Measurements from ENCODE around the gene DUSP11. TPM values are rescaled to one million over a fixed set of nuclear protein-coding genes. Genes with fewer than 3 reads are reported as not detected.

The DUSP11 gene
- total and polyA plus RNA-seq, 9 of the 15 experiments (the other 6 are each of a cell fraction or from before 2014, with no cell fraction given) = 20.7 to 79.8 (median 29.3) TPM

- TF ChIP-seq ARID3A (IDR thresholded peaks at IDR 0.05; ENCODE audit: borderline replicate concordance, low read depth, low read length) (no peak), ARID3B (CRISPR knock-in tag; IDR thresholded peaks at IDR 0.05; ENCODE audit: borderline replicate concordance) (no peak), NEUROD1 (IDR thresholded peaks at IDR 0.05; ENCODE audit: borderline replicate concordance, low read depth, low read length, partially characterized antibody) (no peak), ZNF143 (CRISPR knock-in tag; IDR thresholded peaks at IDR 0.05) (no peak), HSF4 (CRISPR knock-in tag; IDR thresholded peaks at IDR 0.05; ENCODE audit: borderline replicate concordance) (no peak), CREB1 (IDR thresholded peaks at IDR 0.05) (no peak; the same call in 1 of the 2 replicates), CREB1 (CRISPR knock-in tag; IDR thresholded peaks at IDR 0.05) (peak; percentile 26; the same call in 1 of the 2 replicates), ZBTB33 (CRISPR knock-in tag; IDR thresholded peaks at IDR 0.05) (no peak), RBBP5 (IDR thresholded peaks at IDR 0.05; ENCODE audit: borderline replicate concordance, insufficient read depth, low read length, poor library complexity, severe bottlenecking) (peak; percentile 69), MAZ (CRISPR knock-in tag; conservative IDR thresholded peaks at IDR 0.05 in 1 of 2, IDR thresholded peaks at IDR 0.05 in 1 of 2) (peak; percentile 82 to 91), RBM22 (IDR thresholded peaks at IDR 0.05; ENCODE audit: low read depth, low read length, poor library complexity, severe bottlenecking) (peak; percentile 30), PCBP1 (IDR thresholded peaks at IDR 0.05; ENCODE audit: low read depth, low read length, poor library complexity, severe bottlenecking) (no peak), ZNF436 (CRISPR knock-in tag; IDR thresholded peaks at IDR 0.05) (no peak), ZNF592 (IDR thresholded peaks at IDR 0.05) (peak; percentile 67), U2AF1 (optimal IDR thresholded peaks at IDR 0.05; ENCODE audit: low read depth, low read length) (no peak), MED1 (CRISPR knock-in tag; IDR thresholded peaks at IDR 0.05; ENCODE audit: borderline replicate concordance) (no peak)
These were observed 42.8 kb downstream of the DUSP11 start, which contains the start of gene TPRKB (continued) for GRCh38 chr2:73736855-73737779.
